HepG2 (cell line): ENCODE data around the gene SUN5. TPM values are rescaled to one million over a fixed set of nuclear protein-coding genes. Genes with fewer than 3 reads are reported as not detected.
A peak's percentile ranks its signal among the peaks of the same experiment; 100 is the strongest.

Experiments used
- ATAC-seq: fragments of 200-7000 bp; cut with Tn5 transposase; 3 replicates; pipeline ENCODE4 v1.9.1; 2020; ENCODE audit warnings: mild to moderate bottlenecking, moderate library complexity
- BruUV-seq: library from RNA; stranded (reverse); fragments of 400-500 nt; replicated peaks from 2 replicates; lab custom pipeline; 2021; lab: Mats Ljungman, UMichigan
- CTCF ChIA-PET: fragments of 300-600 bp; formaldehyde crosslinking; extraction: SDS; loops from one replicate; lab custom pipeline; 2021; ENCODE audit warnings: low total read pairs, inconsistent platforms, low intra/inter-chr PET ratio; lab: Yijun Ruan, JAX
- POLR2A ChIA-PET: fragments of 350-600 bp; sonication (Branson Sonifier 250); formaldehyde crosslinking; loops from one replicate; lab custom pipeline; 2020; ENCODE audit warnings: antibody characterized with exemption, inconsistent platforms; lab: Yijun Ruan, JAX
- DNase-seq: peaks from one replicate; pipeline ENCODE4 v3.0.0-alpha.2; 2015; ENCODE audit warnings: low spot score
- FAIRE-seq: peaks from 3 replicates; lab custom pipeline; 2011; peaks lifted over from hg19 to GRCh38; lab: Jason Lieb, UNC
- H2AFZ ChIP-seq: one replicate; pipeline ENCODE4 v1.6.1; 2011; ENCODE audit warnings: low read length, inconsistent platforms
- H3K27ac ChIP-seq: fragments of 300-600 bp; 3 replicates; pipeline ENCODE4 v1.8.0; 2011; ENCODE audit warnings: mixed run types, mild to moderate bottlenecking, mixed read lengths, low read length, inconsistent platforms; ENCODE audit not compliant: insufficient read depth; ENCODE audit errors: extremely low read length
- H3K27me3 ChIP-seq, 2 experiments: fragments of 200-600 bp in 1 of 2; 2 replicates in 1 of 2; 3 replicates in 1 of 2; pipeline versions ENCODE4 v1.6.0 to v1.8.0; 2011; ENCODE audit warnings: low read length in 2 of 2, mild to moderate bottlenecking in 2 of 2, moderate library complexity in 2 of 2, inconsistent platforms in 1 of 2; ENCODE audit not compliant: insufficient read depth in 2 of 2, control insufficient read depth in 1 of 2
- H3K36me3 ChIP-seq, 2 experiments: fragments of 200-600 bp in 1 of 2; replicated peaks in 1 of 2; 2 replicates in 1 of 2; 3 replicates in 1 of 2; pipeline versions ENCODE4 v1.5.1 to v1.8.0; 2011; ENCODE audit warnings: low read length in 2 of 2, inconsistent platforms in 1 of 2; ENCODE audit not compliant: insufficient read depth in 2 of 2, control insufficient read depth in 1 of 2
- H3K4me1 ChIP-seq: 2 replicates; pipeline ENCODE4 v1.5.1; 2012; ENCODE audit warnings: low read length, inconsistent platforms; ENCODE audit not compliant: insufficient read depth
- H3K4me2 ChIP-seq: 2 replicates; pipeline ENCODE4 v1.6.0; 2011; ENCODE audit warnings: low read depth, low read length, inconsistent platforms
- H3K4me3 ChIP-seq, 3 experiments: fragments of 200-600 bp in 1 of 3; sonication (generic), shearing (Covaris generic) in 1 of 3; replicated peaks in 1 of 3; 2 replicates each; pipeline ENCODE4 v1.5.1; 2011 to 2016; ENCODE audit warnings: low read length in 3 of 3, inconsistent platforms in 2 of 3, low read depth in 2 of 3, mild to moderate bottlenecking in 2 of 3, control low read depth in 1 of 3, mixed read lengths in 1 of 3; ENCODE audit not compliant: insufficient read depth in 1 of 3
- H3K79me2 ChIP-seq: one replicate; pipeline ENCODE4 v1.6.1; 2011; ENCODE audit warnings: low read length, inconsistent platforms; ENCODE audit not compliant: insufficient read depth
- H3K9ac ChIP-seq: 2 replicates; pipeline ENCODE4 v1.6.0; 2011; ENCODE audit warnings: mild to moderate bottlenecking, low read depth, low read length, inconsistent platforms; ENCODE audit not compliant: insufficient read depth
- H3K9me3 ChIP-seq: 2 replicates; pipeline ENCODE4 v1.5.1; 2012; ENCODE audit warnings: mild to moderate bottlenecking, low read length
- H4K20me1 ChIP-seq: 2 replicates; pipeline ENCODE4 v1.6.0; 2011; ENCODE audit warnings: inconsistent platforms, mild to moderate bottlenecking, low read length, moderate library complexity; ENCODE audit not compliant: insufficient read depth
- CREB1 ChIP-seq, 2 experiments: fragments of 450-650 bp in 1 of 2; IDR thresholded peaks; 2 replicates each; pipeline ENCODE4 v1.6.1; 2016 to 2017; ENCODE audit warnings: control low read depth in 1 of 2, mild to moderate bottlenecking in 1 of 2, missing compliant biosample characterization in 1 of 2, missing genetic modification characterization in 1 of 2
- KDM5A ChIP-seq: fragments of 200-600 bp; sonication (generic); IDR thresholded peaks from 2 replicates; pipeline ENCODE4 v1.7.0; 2018; ENCODE audit warnings: antibody characterized with exemption, mild to moderate bottlenecking, low read length, borderline replicate concordance
- MAFK ChIP-seq, 2 experiments: IDR thresholded peaks in 1 of 2; conservative IDR thresholded peaks in 1 of 2; 2 replicates each; pipeline ENCODE4 v1.6.1; 2011; ENCODE audit warnings: improper control_type of control experiment in 2 of 2, low read length in 2 of 2
- MED13 ChIP-seq: sonication (generic); formaldehyde crosslinking; IDR thresholded peaks from 2 replicates; pipeline ENCODE4 v1.5.0; 2020; ENCODE audit warnings: missing genetic modification reagents
- NFKB2 ChIP-seq: sonication (generic); formaldehyde crosslinking; IDR thresholded peaks from 2 replicates; pipeline ENCODE4 v1.4.0; 2020; ENCODE audit warnings: missing genetic modification reagents, borderline replicate concordance
- NFYC ChIP-seq: IDR thresholded peaks from 2 replicates; pipeline ENCODE4 v1.6.1; 2016; ENCODE audit warnings: missing genetic modification reagents, missing compliant biosample characterization
- NKX3-1 ChIP-seq: sonication (generic); formaldehyde crosslinking; IDR thresholded peaks from 2 replicates; pipeline ENCODE4 v1.5.0; 2020; ENCODE audit warnings: missing genetic modification reagents
- PREB ChIP-seq: sonication (generic); formaldehyde crosslinking; IDR thresholded peaks from 2 replicates; pipeline ENCODE4 v1.4.0; 2020; ENCODE audit warnings: missing genetic modification reagents
- SNAPC5 ChIP-seq: sonication (generic); formaldehyde crosslinking; IDR thresholded peaks from 2 replicates; pipeline ENCODE4 v1.8.1; 2023; ENCODE audit warnings: mild to moderate bottlenecking, missing genetic modification reagents, borderline replicate concordance
- TEAD3 ChIP-seq: optimal IDR thresholded peaks from 2 replicates; pipeline ENCODE3; 2016; ENCODE audit warnings: borderline replicate concordance
- TFDP1 ChIP-seq: IDR thresholded peaks from 2 replicates; pipeline ENCODE4 v1.6.1; 2016; ENCODE audit warnings: missing compliant biosample characterization, missing genetic modification reagents, borderline replicate concordance
- UBTF ChIP-seq: sonication (generic); formaldehyde crosslinking; IDR thresholded peaks from 2 replicates; pipeline ENCODE4 v1.4.0; 2020; ENCODE audit warnings: mild to moderate bottlenecking, missing genetic modification reagents
- ZNF101 ChIP-seq: sonication (generic); formaldehyde crosslinking; IDR thresholded peaks from 2 replicates; pipeline ENCODE4 v1.4.0; 2020; ENCODE audit warnings: mild to moderate bottlenecking, low read depth, missing genetic modification reagents, borderline replicate concordance
- ZNF232 ChIP-seq: sonication (generic); formaldehyde crosslinking; IDR thresholded peaks from 2 replicates; pipeline ENCODE4 v1.4.0; 2020; ENCODE audit warnings: missing genetic modification reagents, borderline replicate concordance
- ZNF350 ChIP-seq: sonication (generic); formaldehyde crosslinking; IDR thresholded peaks from 2 replicates; pipeline ENCODE4 v1.4.0; 2020; ENCODE audit warnings: mild to moderate bottlenecking, low read depth, missing genetic modification reagents, borderline replicate concordance
- ZNF383 ChIP-seq: sonication (generic); formaldehyde crosslinking; IDR thresholded peaks from 2 replicates; pipeline ENCODE4 v1.4.0; 2020; ENCODE audit warnings: missing genetic modification reagents, mild to moderate bottlenecking, borderline replicate concordance
- ZNF556 ChIP-seq: sonication (generic); formaldehyde crosslinking; IDR thresholded peaks from 2 replicates; pipeline ENCODE4 v1.4.0; 2020; ENCODE audit warnings: mild to moderate bottlenecking, missing genetic modification reagents, borderline replicate concordance
- ZNF775 ChIP-seq: sonication (generic); formaldehyde crosslinking; IDR thresholded peaks from 2 replicates; pipeline ENCODE4 v1.4.0; 2020; ENCODE audit warnings: missing genetic modification reagents, mild to moderate bottlenecking, moderate library complexity, borderline replicate concordance
- WGBS: methylation state at CpG from one replicate; pipeline ENCODE4 v1.1.6; 2017; ENCODE audit warnings: low lambda C conversion rate; 5-methylcytosine and 5-hydroxymethylcytosine counted together
- in situ Hi-C: cut with HindIII; loops from 2 replicates; pipeline ENCODE4 v1.10.0; 2017; ENCODE audit warnings: low pct_unique_long_range_greater_than_20kb; ENCODE audit not compliant: extremely low pct_ligation_motif_present
- intact Hi-C: fragments of 100-400 bp; cut with micrococcal nuclease; formaldehyde crosslinking; loops from one replicate; pipeline ENCODE4 v1.10.0; 2022; ENCODE audit not compliant: unreplicated experiment
- polyA plus RNA-seq, 8 experiments: library from polyadenylated mRNA; depleted of rRNA in 3 of 8; stranded (reverse) in 7 of 8; unstranded in 1 of 8; fragments of >200 nt; fragmentation: Illumina TruSeq in 4 of 8; extraction: Trizol in 4 of 8; gene quantifications; 2 replicates each; pipeline versions ENCODE4 v1.2.1 to v1.2.3, GENCODE V29; 2011 to 2016; ENCODE audit warnings: low read depth in 4 of 8, missing spikeins in 1 of 8, mixed read lengths in 1 of 8; ENCODE audit not compliant: insufficient read depth in 1 of 8
- total RNA-seq, 5 experiments: library from RNA; depleted of rRNA; stranded (reverse); fragments of >200 nt; fragmentation: Illumina TruSeq; extraction: Trizol; gene quantifications; 2 replicates each; pipeline ENCODE4 v1.2.3, GENCODE V29; 2016; ENCODE audit warnings: low read depth in 1 of 5

The SUN5 gene
- total and polyA plus RNA-seq, 2 of the 13 experiments (the other 11 are each of a cell fraction or from before 2014, with no cell fraction given): not detected

- peak; percentile 83 for ATAC-seq
- no TSS peak for BruUV-seq
- Histone ChIP-seq H3K9ac (no peak overlapping the region), H3K27me3 (no peaks in the 10 kb centered on the region; a peak in 1 of 5 replicates), H3K36me3 (no peaks in the 10 kb centered on the region), H3K27ac (no peak overlapping the region), H4K20me1 (no peaks in the 10 kb centered on the region), H3K4me2 (0 out of 2 replicates have a peak overlapping the region, but pooled peaks have one; percentile 3), H2AFZ (no peak overlapping the region), H3K79me2 (no peaks in the 10 kb centered on the region), H3K9me3 (no peaks in the 10 kb centered on the region), H3K4me1 (peaks cover 9% of the 10 kb centered on the region), H3K4me3 (no peak overlapping the region)
- POLR2A ChIA-PET: no interaction called here
- WGBS: 33% methylated on average over 7 of the region's 7 CpGs
- FAIRE-seq: no peak
- DNase-seq: peak; percentile 55
- in situ Hi-C loops: no loop called here
- CTCF ChIA-PET: no interaction called here
- intact Hi-C loops: no loop called here
- TF ChIP-seq PREB (CRISPR knock-in tag): no peak
- TF ChIP-seq KDM5A: no peak
- TF ChIP-seq NFKB2 (CRISPR knock-in tag): no peak
- no peak for TF ChIP-seq ZNF232
- peak; percentile 48 for TF ChIP-seq TEAD3 (CRISPR knock-in tag)
- no peak for TF ChIP-seq ZNF775 (CRISPR knock-in tag)
- TF ChIP-seq UBTF (CRISPR knock-in tag): peak; percentile 31; the same call in 1 of the 2 replicates
- TF ChIP-seq TFDP1 (CRISPR knock-in tag): no peak
- no peak for TF ChIP-seq ZNF383 (CRISPR knock-in tag)
- no peak for TF ChIP-seq CREB1 (IDR thresholded peaks at IDR 0.05)
- TF ChIP-seq CREB1 (CRISPR knock-in tag; IDR thresholded peaks at IDR 0.05): no peak
- 0 out of 2 replicates have a peak, but pooled peaks have one; percentile 55 for TF ChIP-seq ZNF350 (CRISPR knock-in tag)
- no peak for TF ChIP-seq SNAPC5 (CRISPR knock-in tag)
- no peak for TF ChIP-seq MED13 (CRISPR knock-in tag)
- TF ChIP-seq NFYC (CRISPR knock-in tag): no peak
- no peak for TF ChIP-seq ZNF101
- TF ChIP-seq MAFK (conservative IDR thresholded peaks at IDR 0.05 in 1 of 2, IDR thresholded peaks at IDR 0.05 in 1 of 2; ENCODE audit: low read length in 2 of 2): no peak
- TF ChIP-seq NKX3-1: no peak
- TF ChIP-seq ZNF556: no peak
These were observed 60.7 kb downstream of the SUN5 start for GRCh38 chr20:32943490-32944052.
